NT2/D1 (cell line): ENCODE results near the gene PAPPA2.

Source experiments
- DNase-seq: peaks from one replicate; pipeline ENCODE4 v3.0.0-alpha.2; 2011; ENCODE audit warnings: low read depth, low spot score
- H3K27me3 ChIP-seq: 2 replicates; pipeline ENCODE4 v1.6.0; 2011; ENCODE audit warnings: mild to moderate bottlenecking; ENCODE audit not compliant: insufficient read length, insufficient read depth
- H3K36me3 ChIP-seq: 2 replicates; pipeline ENCODE4 v1.6.1; 2011; ENCODE audit warnings: mild to moderate bottlenecking, low read length, mixed read lengths; ENCODE audit not compliant: insufficient read depth, insufficient read length
- H3K4me1 ChIP-seq: 2 replicates; pipeline ENCODE4 v1.5.1; 2011; ENCODE audit not compliant: insufficient read depth, insufficient read length
- H3K4me3 ChIP-seq: 2 replicates; pipeline ENCODE4 v1.5.1; 2011; ENCODE audit warnings: low read depth; ENCODE audit not compliant: insufficient read length
- H3K9ac ChIP-seq: 2 replicates; pipeline ENCODE4 v1.6.0; 2011; ENCODE audit warnings: low read depth; ENCODE audit not compliant: insufficient read length
- H3K9me3 ChIP-seq: 2 replicates; pipeline ENCODE4 v1.5.1; 2011; ENCODE audit warnings: mild to moderate bottlenecking, low read length; ENCODE audit not compliant: insufficient read depth
- SUZ12 ChIP-seq: IDR thresholded peaks from 2 replicates; pipeline ENCODE4 v1.6.1; 2011; ENCODE audit not compliant: insufficient read length, insufficient read depth; ENCODE audit errors: extremely low read depth
- YY1 ChIP-seq: IDR thresholded peaks from 2 replicates; pipeline ENCODE4 v1.6.1; 2011; ENCODE audit not compliant: insufficient read length, insufficient read depth
- ZNF274 ChIP-seq: IDR thresholded peaks from 2 replicates; pipeline ENCODE4 v1.6.1; 2011; ENCODE audit warnings: mild to moderate bottlenecking, low read depth, low read length

PAPPA2 gene

DNA sequence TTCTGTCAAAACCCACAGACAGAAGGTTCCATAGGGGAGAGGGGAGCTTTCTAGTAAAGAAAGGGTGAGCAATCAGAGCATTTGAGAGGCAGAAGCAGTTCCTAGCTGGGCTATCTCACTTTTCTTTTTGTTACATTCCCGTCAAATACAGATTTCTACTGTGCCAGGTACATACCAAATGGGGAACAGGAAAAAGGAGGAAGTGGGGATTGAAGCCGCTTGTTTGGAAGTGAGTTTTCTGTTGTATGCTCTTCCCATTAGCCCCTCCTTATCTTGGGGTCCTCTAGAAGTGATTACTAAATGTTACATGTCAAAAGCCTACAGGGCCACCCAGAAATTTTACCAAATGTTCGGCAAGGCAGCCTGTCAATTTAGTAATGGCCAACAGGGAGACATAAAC, 116.1 kb downstream of the PAPPA2 start:
- no peak for TF ChIP-seq SUZ12
- Histone ChIP-seq H3K9me3 (no peaks in the 10 kb centered on the region), H3K4me3 (no peak overlapping the region), H3K36me3 (no peaks in the 10 kb centered on the region), H3K4me1 (no peaks in the 10 kb centered on the region), H3K27me3 (no peaks in the 10 kb centered on the region), H3K9ac (no peak overlapping the region)
- DNase-seq, result no peak

- H3K4me3 ChIP-seq, result no peak overlapping the region
- no peaks in the 10 kb centered on the region for H3K4me1 ChIP-seq
- no peaks in the 10 kb centered on the region for H3K27me3 ChIP-seq
- DNase-seq, result no peak
- H3K36me3 ChIP-seq, result no peaks in the 10 kb centered on the region
- no peak overlapping the region for H3K9ac ChIP-seq
- H3K9me3 ChIP-seq, result no peaks in the 10 kb centered on the region
- TF ChIP-seq YY1 (no peak), ZNF274 (no peak)
These were observed 132.2 kb downstream of the PAPPA2 start for GRCh38 chr1:176595217-176595616.

- TF ChIP-seq YY1 (no peak), SUZ12 (no peak), ZNF274 (no peak)
- Histone ChIP-seq H3K4me1 (no peaks in the 10 kb centered on the region), H3K27me3 (no peaks in the 10 kb centered on the region), H3K9ac (no peak overlapping the region), H3K4me3 (no peak overlapping the region), H3K9me3 (no peaks in the 10 kb centered on the region), H3K36me3 (no peaks in the 10 kb centered on the region)
- DNase-seq, result no peak
These were observed 138.4 kb downstream of the PAPPA2 start for GRCh38 chr1:176601348-176601747.

DNA sequence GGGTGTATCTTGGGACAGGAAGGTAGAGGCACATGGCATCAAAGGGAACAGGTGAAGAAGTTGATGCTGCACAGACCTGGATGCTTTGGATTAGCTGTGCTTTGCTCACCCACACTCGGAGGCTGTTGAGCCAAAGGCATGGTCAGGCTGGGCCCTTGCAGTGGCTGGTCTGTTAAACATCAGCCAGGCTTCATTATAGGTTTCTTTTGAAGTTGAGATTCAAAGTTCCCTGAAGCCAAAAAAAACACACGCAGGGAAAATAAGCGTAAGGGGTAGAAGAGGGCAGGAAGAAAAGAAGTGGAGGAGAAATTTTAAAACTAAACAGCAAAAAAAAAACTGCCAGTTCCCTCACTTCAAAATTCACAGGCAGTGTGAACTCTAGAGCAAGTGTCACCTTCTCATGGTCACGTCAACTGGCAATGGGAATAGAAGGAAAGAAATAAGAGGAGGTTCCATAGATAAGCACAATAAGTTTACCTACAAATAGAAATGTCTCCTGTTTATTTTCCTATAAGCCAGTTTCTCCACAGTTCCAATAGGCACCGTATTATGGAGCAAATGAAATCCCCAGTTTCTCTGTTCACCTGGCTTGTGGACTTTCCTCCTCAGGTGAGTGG, 139.5 kb downstream of the PAPPA2 start:
- Histone ChIP-seq H3K9ac (no peak overlapping the region), H3K4me1 (no peaks in the 10 kb centered on the region), H3K4me3 (no peak overlapping the region), H3K36me3 (no peaks in the 10 kb centered on the region), H3K9me3 (no peaks in the 10 kb centered on the region), H3K27me3 (no peaks in the 10 kb centered on the region)
- TF ChIP-seq SUZ12 (no peak), YY1 (no peak), ZNF274 (no peak)
- no peak for DNase-seq

DNA sequence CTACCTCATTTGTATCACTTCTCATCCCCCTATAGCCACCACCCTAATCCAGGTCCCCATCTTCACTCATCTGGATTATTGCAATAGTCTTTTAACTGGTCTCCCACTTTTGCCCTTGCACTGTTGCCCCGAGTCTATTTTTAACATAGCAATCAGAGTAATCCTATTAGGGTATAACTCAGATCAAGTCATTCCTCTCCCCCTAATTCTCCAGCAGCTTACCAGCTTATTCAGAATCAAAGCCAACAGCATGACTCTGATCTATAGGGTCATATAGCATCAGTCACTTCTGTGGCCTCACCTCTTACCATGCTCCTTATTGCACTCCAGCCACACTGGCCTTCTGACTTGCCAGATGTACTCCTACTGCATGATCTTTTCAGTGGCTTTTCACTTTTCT, 140.7 kb downstream of the PAPPA2 start:
- H3K4me3 ChIP-seq, result no peak overlapping the region
- no peak for DNase-seq
- H3K4me1 ChIP-seq, result no peaks in the 10 kb centered on the region
- H3K9ac ChIP-seq, result no peak overlapping the region
- no peaks in the 10 kb centered on the region for H3K9me3 ChIP-seq
- no peaks in the 10 kb centered on the region for H3K36me3 ChIP-seq
- no peaks in the 10 kb centered on the region for H3K27me3 ChIP-seq
- TF ChIP-seq SUZ12 (no peak), ZNF274 (no peak), YY1 (no peak)

DNA sequence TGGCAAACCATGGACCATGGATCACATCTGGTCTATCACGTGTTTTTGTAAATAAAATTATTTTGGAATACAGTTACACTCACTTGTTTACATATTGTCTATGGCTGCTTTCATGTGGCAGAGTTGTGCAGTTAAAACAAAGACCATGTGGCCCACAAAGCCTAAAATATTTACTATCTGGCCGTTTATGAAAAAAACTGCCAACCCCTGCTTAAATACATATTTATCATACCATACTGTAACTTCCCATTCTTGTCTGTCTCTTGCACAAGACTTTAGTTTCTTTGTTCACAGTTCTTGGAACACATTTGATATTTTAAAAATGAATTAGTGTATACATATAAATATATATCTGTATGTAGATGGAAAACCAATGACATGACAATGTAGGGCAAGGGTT, 141.5 kb downstream of the PAPPA2 start:
- no peak for TF ChIP-seq ZNF274
- TF ChIP-seq YY1, result no peak
- no peak for TF ChIP-seq SUZ12
- no peaks in the 10 kb centered on the region for H3K27me3 ChIP-seq
- H3K4me3 ChIP-seq, result no peak overlapping the region
- H3K4me1 ChIP-seq, result no peaks in the 10 kb centered on the region
- no peaks in the 10 kb centered on the region for H3K9me3 ChIP-seq
- no peak overlapping the region for H3K9ac ChIP-seq
- no peak for DNase-seq
- no peaks in the 10 kb centered on the region for H3K36me3 ChIP-seq

GRCh38 chr1:176605176-176605575, 142.2 kb downstream of the PAPPA2 start:
- H3K4me3 ChIP-seq, result no peak overlapping the region
- H3K4me1 ChIP-seq, result no peaks in the 10 kb centered on the region
- H3K36me3 ChIP-seq, result no peaks in the 10 kb centered on the region
- no peaks in the 10 kb centered on the region for H3K27me3 ChIP-seq
- H3K9me3 ChIP-seq, result no peaks in the 10 kb centered on the region
- no peak for DNase-seq
- TF ChIP-seq ZNF274 (no peak), YY1 (no peak), SUZ12 (no peak)
- H3K9ac ChIP-seq, result no peak overlapping the region
